GM18526 (cell line): ENCODE measurements around the gene MRPS34.

Experiments
- POLR2A ChIP-seq: IDR thresholded peaks from 3 replicates; pipeline ENCODE4 v1.6.1; 2011; ENCODE audit not compliant: insufficient read length; ENCODE audit errors: extremely low read depth

The MRPS34 gene

DNA sequence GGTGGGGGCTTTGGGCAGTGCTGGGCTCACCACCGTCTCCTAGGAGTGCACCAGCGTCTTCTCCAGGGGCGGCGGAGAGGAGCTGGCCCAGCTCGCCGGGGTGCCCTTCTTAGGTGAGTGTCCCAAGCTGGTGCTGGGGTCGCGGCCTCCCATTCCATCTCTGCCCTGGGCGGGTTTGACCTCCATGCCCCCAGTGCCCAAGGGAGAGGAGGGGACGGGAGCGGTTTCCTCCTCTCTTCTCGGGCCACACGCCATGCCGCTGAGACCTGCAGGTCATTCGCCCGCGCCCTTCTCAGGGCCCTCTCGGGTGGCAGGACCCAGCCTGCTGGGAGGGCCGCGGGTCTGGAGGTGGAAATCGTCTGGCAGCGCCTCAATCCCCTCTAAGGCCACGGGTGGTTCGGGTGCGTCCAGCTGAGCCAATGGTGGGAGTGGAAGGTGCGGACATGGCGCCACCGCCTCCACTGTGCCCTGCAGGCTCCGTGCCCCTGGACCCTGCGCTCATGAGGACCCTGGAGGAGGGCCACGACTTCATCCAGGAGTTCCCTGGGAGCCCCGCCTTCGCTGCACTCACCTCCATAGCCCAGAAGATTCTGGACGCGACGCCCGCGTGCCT, 15.3 kb upstream of the MRPS34 start:
- TF ChIP-seq POLR2A: no peak

GRCh38 chr16:1787322-1788094, 14.6 kb upstream of the MRPS34 start:
- no peak for TF ChIP-seq POLR2A

DNA sequence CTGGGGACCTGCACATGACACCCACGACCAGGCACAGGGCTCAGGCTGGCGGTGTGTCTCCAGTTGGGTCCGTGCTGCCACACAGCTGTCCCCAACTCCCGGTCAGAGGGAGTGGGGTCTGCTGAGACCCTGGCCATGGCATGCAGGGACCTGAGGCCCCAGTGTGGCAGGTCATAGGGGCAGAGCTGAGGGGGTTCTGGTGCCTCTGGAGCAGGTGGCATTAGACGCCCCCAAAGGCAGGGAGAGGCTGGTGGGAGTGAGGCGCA, 14.1 kb upstream of the MRPS34 start:
- no peak for TF ChIP-seq POLR2A

DNA sequence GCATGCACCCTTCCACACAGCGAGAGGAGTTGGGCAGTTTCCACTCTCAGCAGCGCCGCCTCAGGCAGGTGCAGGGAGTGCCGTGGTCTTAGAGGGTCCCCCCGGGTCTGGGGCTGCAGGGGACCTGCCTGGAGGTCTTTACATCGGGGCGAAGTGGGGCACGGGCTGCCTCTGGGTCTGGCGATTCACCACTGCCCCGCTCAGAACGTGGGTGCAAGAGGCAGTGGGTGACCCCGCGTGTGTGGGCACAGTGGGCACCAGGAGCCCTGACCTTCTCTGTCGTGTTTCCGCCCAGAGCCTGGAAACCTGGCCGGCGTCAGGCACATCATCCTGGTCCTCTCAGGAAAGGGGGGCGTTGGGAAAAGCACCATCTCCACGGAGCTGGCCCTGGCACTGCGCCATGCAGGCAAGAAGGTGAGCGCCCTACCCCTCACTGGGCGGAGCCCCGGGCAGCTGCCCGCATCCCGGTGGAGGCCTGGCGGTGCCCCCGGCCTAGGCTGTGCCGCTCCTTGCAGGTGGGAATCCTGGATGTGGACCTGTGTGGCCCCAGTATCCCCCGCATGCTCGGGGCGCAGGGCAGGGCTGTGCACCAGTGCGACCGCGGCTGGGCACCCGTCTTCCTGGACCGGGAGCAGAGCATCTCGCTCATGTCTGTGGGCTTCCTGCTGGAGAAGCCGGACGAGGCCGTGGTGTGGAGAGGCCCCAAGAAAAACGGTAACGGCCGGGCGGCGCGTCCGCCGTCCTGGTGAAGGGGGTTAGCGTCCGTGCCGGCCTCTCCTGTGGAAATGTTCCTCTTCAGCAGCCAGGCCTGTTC, 13.5 kb upstream of the MRPS34 start:
- no peak for TF ChIP-seq POLR2A

DNA sequence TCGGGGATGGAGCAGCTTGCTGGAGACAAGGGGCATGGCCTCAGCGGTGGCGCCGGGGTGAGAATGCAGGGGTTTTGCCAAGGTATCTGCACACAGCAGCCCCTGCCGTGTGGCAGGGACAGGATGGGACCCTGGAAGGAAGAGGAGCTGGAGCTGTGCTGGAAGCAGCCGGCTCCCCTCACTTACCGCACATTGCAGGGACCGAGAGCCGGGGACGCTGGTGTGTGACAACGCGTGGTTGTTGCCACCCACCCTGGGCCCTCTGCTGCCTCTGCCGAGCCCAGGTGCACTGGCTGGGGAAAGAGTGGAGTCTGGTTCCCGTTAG, 12.9 kb upstream of the MRPS34 start:
- no peak for TF ChIP-seq POLR2A

DNA sequence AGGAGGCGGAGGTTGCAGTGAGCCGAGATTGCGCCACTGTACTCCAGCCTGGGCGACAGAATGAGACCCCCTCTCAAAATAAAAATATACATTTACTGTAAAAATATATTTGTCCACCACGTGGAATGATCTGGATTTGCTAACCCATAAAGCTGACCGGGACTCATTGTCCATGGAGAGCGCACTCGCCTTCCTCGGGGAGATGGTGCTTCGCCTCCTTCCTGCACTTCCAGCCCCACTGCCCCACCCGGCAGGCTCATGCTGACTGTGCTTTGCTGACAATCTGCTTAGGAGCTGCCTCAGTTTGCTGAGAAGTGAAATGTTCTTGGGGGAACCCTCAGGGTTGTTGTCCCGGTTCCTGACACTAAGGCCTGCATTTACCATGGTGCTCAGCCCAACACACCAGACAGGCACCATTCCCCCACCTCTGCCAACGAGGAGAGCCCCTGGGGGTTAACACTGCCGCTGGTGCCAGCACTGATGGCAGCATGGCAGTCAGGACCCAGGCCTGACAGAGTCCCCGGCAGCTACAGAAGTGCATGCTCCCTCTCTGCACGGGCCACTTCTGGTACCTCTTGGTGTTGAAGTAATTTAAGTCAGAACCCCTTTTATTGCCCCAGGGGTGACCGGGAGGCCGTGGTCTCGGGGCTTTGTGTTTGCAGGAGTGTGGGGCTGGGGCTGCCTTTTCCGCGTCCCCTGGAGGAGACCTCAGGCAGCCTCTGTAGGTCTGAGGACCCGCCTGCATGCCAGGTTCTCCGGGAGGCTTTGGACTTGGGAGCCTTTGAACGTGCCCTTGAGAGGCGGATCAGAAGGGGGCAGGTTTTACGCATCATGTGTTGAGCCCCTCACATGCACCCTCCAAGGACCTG, 12.3 kb upstream of the MRPS34 start:
- TF ChIP-seq POLR2A: no peak

GRCh38 chr16:1782408-1783264, 9.7 kb upstream of the MRPS34 start, which contains the start of the genes NUBP2 and SPSB3:
Gene NUBP2, plus strand, starts transcription at chr16:1782960. Its CDS starts 61 bp downstream, at chr16:1783021.
Gene SPSB3, minus strand, starts transcription at chr16:1782571. Its CDS starts 1,088 bp downstream, at chr16:1781483.
- peak; percentile 70 for TF ChIP-seq POLR2A

DNA sequence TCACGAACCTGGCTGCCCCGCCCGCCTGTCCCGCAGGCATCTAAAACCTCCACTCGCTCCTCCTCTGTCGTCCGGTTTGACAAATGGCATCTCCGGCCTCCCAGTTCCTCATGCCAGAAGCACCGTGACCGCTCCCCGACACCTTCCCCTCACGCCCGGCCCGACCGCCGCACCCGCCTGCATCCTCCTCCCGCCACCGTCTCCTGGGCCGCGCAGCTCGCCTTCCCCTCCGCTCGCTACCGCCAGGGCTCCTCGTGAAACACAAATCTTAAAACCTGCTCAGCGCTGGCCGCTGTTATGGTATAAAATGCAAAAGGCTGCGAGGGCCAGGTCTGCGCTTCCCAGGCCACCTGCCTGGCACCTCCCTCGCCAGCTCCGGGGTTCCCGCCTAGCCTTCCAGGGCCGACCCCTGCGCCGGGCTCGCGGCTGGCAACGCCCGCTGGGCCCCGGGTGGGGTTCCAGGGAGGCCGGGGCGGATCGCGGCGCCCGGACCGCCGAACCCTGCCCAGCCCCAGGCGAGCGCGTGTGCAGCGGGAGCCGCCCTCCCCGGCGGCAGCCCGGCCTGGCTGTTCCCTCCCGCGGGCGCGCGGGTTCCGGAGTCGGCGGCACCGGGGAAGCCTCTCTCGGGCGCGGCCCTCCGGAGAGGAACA, 8.9 kb upstream of the MRPS34 start:
- no peak for TF ChIP-seq POLR2A

DNA sequence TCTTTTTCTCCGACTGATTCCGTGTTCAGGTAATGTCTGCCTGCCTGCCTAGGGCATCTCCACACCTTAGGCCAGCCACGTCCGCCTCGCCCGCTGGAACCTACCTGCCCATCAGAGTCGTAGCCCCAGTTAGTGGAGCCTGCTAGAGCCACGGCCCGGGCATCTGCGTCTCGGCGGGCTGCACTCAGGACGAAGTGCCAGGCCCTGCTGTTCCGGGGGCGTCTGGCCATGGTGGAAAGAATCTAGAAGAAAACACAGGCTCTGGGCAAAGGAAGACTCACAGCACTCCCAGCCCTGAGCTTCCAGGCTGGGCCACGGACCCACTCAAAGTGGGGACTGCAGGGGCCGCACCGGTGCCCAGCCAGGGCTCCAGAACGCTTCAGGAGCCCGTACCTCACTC, 8.3 kb upstream of the MRPS34 start:
- TF ChIP-seq POLR2A: no peak

DNA sequence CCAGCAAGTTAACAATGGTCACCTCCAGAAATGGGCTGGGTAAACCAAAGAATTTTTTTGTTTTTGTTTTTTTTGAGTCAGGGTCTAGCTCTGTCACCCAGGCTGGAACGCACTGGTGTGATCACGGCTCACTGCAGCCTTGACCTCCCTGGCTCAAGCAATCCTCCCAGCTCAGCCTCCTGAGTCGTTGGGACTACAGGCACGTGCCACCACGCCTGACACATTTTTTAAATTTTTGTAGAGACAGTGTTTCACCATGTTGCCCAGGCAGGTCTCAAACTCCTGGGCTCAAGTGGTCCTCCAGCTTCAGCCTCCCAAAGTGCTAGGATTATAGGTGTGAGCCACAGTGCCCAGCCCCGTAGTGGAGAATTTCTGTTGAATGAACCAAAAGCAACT, 7.7 kb upstream of the MRPS34 start:
- TF ChIP-seq POLR2A: no peak

- TF ChIP-seq POLR2A: no peak
These were observed 7.1 kb upstream of the MRPS34 start for GRCh38 chr16:1779741-1780676.

- TF ChIP-seq POLR2A: no peak
These were observed 6.3 kb upstream of the MRPS34 start for GRCh38 chr16:1779234-1779701.
